Activated T-cell treated with anti-CD3 and anti-CD28 coated beads for 1 hour (primary cell): Measurements from ENCODE around the gene LYPD5.
"Not testable (repeated sequence)": the region's sequence is repeated elsewhere in the genome, so short reads cannot be mapped to it uniquely, and the experiment has no call there.

ENCODE experiments used
- DNase-seq: peaks from one replicate; pipeline ENCODE4 v3.0.0-alpha.2; 2020; ENCODE audit warnings: low read depth

LYPD5 gene

DNA sequence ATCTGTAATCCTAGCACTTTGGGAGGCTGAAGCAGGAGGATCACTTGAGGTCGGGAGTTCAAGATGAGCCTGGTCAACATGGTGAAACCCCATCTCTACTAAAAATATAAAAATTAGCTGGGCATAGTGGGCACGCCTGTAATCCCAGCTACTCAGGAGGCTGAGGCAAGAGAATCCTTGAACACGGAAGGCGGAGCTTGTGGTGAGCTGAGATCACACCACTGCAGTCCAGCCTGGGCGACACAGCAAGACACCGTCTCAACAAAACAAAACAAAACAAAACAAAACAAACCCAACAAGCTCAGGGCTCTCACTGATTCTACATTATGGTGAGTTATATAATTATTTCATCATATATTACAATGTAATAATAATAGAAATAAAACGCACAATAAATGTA is 4.2 kb upstream of the LYPD5 start:
- DNase-seq = not testable (repeated sequence)

DNA sequence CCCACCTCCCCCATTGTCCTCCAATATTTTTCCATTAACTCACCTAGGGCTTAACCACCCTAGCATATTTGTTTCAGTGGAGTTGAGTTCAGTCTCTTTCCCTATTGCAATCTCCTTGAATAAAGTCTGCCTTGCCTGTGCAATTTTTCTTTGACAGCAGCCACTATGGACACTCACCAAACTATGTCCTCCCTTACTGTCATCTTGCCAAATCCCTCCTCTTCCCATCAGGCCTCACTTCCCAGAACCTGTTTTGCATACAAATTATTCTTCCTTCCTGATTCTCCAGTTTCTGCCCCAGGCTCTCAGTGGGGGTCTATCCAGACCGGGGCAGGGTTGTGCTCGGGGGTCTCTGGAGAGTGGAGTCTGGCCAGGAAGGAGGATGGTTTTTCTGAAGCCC is 2.2 kb upstream of the LYPD5 start:
- DNase-seq = no peak

DNA sequence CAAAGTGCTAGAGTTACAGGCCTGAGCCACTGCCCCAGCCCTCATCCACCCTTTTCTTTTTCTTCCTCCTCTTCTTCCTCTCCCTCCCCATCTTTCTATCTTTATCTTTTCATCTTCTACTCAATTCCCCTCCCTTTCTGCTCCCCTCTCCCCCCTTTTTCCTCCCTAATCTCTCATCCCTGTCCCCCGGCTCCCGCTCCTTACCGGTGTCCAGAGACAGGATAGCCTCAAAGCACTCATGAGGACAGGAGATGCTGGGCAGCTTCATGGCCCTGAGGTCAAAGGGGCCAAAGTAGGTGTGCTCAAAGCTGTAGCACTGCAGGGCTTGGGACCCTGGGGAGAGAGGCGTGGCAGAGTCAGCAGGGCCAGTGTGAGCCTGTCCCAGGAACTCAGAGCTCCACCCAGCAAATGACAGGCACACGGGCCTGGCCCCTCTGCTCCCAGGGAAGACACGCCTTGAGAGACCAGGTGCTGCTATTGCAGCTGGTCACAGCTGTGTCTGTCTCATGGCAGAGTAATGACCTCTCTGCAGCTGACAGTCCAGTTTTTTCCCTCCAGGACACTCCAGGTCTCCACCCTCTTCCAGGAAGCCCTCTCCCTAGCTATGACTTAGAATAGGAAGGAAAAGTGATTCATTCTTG is 2.6 kb downstream of the LYPD5 start:
- no peak for DNase-seq

DNA sequence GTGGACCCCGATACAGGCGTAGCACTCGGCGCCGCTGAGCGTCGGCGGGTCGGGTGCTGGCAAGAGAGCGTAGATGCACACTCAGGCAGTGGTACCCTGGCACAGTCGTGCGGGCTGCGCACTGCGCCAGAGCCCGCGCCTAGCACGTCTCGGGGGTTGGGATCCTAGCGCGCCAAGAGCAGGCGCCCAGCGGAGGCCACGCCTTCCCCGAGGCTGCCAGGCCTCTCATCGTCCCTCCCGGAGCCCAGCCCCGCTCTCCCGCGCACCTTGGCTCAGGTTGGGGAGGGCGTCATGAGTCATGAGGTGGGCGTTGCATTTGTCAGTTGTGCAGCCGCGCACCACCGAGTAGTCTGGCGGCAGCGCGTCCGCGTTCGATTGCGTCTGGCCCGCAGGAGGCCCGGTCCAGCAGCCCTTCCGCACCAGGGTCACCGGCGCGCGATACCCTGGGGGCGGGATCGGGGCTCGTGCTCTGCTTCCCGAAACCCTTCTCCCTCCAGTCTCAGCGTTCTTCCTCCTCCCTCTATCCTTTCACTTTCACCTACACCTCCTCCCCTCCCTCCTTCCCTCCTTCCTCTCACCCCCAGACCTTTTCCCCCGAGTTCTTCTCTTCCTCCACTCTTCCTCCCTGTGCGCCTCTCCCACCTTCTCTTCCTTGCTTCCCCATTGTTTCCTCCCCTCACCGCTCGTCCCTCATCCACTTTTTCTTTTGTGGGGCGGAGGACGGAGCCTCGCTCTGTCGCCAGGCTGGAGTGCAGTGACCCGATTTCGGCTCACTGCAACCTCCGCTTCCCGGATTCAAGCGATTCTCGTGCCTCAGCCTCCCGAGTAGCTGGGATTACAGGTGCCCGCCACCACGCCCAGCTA is 3.5 kb downstream of the LYPD5 start:
- DNase-seq = peak; percentile 45

DNA sequence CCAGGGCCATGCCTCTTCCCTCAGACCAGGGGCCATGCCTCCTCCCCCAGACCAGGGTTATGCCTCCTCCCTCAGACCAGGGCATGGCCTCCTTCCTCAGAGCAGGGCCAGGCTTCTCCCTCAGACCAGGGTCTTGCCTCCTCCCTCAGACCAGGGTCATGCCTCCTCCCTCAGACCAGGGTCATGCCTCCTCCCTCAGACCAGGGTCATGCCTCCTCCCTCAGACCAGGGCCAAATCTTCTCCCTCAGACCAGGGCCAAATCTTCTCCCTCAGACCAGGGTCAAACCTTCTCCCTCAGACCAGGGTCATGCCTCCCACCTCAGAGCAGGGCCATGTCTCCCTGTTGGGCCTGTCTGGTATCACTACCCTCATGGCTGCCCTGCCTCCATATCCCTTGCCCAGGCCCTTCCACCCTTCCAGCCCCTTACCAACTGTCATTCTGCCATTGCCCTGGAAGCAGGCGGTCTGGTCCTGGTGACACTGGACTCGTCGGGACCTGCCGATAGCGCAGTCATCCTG is 4.2 kb downstream of the LYPD5 start:
- DNase-seq = no peak

DNA sequence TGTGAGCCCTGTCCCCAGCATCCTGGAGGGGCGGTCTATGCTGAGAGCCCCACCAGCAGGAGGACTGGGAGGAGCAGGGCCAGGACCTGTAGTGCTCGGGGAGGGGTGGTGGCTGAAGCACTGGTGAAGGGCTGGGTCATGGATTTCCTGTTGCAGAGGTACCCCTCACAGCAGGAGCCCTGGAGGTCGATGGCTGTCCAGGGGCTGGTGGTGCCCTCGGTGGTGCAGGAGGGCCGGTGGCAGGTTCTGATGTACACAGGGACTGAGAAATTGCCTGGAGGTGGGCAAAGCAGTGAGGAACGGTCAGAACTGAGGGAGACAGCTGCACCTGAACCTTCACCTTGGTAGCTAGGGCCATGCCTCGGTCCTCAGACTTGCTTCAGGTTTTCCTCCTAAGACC is 4.7 kb downstream of the LYPD5 start:
- no peak for DNase-seq

DNA sequence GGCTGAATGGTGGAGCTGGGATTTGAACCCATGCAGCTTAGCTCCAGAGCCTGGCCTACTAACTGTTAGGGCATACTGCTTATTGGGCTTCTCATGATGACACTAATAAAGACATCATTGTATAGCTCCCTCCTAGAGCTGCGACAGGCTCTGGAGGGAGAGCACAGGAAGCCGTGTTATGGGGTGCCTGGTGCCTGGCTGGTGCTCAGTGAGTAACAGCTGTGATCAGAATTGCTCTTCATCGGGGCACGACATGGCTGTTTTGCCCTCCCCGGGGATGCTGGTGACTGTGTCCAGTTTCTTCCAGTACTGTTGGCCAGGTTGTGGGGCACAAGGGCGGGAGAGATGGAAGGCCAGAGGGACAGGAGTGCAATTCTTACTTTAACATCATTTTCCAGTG is 5.1 kb downstream of the LYPD5 start:
- no peak for DNase-seq

DNA sequence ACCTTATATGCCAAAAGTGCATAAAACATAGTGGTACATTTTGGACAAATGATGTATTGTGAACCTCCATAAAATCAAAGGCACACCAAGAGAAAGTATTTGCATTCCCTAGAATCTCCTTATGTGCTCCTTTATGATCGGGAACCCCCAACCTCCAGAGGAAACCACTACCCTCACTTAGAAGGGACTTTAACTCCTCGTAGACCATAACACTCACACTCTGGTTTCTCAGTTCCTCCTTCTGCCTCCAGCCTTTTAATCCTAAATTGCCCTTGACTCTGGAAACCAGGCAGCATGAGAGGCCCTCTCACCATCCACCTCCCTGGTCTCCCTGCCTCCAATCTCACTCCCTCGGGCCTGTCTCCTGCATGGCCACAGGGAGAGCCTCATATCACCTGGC is 11.7 kb downstream of the LYPD5 start:
- no peak for DNase-seq

DNA sequence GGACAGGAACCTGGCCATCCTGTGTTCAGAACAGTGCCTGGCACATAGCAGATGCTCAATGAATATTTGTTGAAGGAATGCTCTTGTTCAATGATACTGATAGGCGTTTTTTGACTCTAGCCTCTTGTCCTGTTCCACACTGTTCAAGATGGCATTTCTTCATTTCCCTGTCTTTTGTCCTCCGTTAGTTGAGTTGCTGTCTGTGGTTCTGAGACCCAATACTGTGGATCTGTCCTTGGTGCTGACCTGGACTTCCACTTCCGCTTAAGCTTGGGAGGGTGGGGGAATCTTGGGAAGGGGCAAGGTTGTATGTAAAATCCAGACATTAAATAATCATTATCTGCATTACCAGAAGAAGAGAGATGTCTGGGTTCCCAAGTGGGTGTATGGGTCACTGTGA is 13.2 kb downstream of the LYPD5 start:
- no peak for DNase-seq

DNA sequence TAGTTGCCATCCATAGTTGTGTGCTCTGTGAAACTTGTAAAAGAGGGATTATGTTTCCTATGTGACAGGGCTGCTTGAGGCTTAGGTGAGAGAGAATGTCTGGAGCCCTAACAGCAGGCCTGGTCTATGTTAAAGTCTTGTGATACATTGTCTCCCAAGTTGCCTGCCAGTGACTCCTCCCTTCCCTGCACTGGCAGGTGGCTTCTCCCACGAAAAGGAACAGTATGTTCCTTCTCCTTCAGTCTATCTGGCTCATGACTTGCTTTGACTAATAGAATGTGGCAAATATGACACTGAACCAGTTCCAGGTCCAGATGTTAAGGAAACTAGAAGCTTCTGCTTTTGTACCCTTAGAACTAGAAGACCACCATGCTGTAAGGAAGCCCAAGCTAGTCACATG is 15.6 kb downstream of the LYPD5 start:
- DNase-seq = no peak

DNA sequence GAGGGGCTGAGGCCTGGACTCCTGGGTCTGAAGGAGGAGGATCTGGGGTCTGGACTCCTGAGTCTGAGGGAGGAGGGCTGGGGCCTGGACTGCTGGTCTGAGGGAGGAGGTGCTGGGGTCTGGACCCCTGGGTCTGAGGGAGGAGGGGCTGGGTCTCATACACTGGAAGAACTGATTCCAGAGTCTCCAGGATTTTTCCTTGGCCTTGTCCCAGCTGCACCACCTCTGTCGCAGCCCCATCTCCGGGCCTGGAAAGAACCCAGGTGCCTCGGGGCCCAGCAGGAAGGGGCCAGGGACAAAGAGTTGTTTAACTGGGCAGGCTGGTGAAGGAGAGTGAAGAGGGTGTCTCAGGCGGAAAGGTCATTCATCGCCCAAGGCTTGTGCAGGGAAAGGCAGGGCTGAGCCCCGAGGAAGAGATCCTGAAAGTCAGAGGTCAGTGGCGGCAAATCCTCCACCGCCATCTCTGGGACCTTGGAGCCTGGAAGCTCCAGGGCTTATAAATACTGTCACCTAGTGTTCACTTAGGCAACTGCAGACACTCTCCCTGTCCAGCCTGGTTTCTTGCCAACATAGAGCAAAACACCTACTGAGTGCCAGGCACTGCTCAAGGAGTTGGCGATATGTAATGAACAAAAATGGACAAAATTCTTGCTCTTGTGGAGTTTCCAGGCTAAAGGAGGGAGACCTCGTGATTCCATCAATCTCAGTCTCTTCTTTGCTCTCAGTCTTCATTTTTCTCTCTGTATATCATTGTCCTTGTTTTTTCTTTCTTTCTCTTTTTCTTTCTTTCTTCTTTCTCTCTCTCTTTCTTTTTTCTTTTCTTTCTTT is 17.1 kb downstream of the LYPD5 start:
- no peak for DNase-seq

DNA sequence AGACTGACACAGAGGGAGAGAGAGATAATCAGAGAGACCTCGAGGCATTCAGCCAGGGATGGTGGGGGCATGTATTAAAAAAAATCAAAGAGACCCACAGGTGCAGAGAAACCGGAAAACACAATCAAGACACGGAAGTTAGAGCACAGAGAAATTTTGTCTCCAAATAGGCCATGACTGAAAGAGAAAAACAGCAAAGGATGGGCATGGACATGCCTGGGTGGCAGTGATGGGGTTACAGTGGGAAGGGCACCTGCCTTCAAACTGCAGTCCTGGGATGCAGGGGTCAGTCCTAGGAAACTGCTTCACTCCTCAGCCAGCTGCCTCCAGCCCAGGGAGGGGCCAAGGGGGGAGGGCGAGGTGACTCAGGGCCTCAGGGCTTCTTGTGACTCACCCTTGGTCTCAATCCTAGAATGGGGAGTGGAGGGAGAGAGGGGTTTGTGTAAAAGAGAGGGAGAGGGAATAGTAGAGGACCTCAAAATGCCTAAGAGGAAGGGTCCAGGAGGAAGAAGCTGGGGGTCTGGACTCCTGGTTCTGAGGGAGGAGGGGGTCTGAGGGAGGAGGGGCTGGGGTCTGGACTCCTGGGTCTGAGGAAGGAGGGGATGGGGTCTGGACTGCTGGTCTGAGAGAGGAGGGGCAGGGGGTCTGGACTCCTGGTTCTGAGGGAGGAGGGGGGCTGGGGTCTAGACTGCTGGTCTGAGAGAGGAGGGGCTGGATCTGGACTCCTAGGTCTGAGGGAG is 17.8 kb downstream of the LYPD5 start:
- DNase-seq = peak; percentile 55

DNA sequence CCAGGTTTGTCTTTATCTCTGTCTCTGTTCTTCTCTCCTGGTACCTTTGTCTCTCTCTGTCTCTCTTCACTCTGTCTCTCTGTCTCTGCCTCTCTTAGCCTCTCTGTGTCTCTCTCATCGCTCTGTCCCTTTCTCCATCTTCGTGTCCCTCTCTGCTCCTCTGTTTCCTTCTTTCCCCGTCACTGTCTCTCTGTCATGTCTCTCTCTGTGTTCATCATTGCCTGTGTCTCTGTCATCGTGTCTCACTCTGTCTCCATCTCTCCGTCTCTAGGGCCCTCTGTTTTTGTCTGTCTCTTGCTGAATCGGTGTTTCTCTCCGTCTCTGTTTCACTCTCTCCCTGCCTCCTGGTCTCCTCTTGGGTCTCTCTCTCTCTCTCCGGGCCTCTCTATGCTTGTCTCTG is 18.6 kb downstream of the LYPD5 start:
- no peak for DNase-seq

DNA sequence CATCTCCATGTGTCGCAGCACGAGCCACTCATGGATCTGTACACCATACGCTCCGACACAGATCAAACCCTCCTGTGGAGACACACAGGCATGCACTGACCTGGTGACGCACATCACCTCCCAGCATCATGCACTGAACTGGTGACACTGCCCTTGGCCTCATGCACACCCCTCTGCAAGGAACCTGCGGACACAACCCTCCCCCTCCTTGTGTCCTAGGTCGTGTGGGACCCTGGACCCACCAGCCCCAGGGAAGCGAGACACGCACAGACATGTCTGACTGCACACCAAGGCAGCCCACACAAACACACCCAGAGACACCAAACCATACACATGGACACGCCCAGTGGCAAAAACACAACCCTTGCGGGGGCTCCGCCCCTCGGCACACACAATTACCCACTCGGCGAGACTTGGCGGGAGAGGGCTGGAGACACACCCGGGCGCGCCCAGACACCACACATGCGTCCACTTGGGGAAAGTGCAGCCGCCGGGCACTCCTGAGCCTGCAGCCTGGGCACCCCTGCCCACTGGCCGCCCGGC is 19.5 kb downstream of the LYPD5 start:
- DNase-seq = no peak

DNA sequence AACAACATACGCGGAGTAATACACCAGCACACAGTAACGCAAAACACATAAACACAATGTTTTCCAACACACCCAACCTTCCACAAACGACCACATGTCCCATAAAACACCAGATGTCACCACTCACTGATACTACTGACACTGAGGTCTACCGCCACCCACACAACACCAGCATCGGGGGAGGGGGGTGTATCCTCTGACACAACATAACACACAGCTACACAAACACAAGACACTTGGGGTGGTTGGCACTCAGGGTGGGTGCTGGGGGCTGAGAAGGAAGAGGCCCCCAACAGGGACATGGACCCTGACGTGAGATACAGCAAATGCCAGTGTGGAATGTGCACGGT is 20.0 kb downstream of the LYPD5 start:
- DNase-seq = no peak

DNA sequence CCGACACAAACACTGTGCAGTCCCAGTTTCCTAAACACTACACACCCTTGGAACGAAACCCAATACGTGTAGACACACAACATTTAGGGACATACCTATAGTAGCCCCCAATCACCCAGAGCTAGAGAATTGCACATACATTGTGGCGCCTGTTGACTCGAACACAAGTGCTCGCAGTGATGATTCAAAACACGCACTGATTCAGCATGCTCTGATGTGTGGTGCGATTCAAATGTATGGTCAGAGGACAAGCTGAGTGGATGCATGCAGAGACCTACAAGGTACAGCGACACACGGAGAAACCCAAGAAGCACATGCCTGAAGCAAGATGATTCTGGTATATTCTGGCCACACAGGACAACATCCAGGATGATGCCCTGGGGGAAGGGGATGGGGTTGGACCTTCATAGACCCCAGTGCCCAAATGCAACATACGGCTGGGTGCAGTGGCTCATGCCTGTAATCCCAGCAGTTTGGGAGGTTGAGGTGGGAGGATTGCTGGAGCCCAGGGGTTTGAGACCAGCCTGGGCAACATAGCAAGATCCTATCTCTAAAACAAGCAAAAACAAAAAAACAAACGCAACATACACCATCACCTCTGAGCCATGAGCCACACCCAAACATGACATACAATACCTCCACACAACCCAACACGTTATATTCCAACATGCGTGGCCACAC is 20.5 kb downstream of the LYPD5 start:
- DNase-seq = no peak

DNA sequence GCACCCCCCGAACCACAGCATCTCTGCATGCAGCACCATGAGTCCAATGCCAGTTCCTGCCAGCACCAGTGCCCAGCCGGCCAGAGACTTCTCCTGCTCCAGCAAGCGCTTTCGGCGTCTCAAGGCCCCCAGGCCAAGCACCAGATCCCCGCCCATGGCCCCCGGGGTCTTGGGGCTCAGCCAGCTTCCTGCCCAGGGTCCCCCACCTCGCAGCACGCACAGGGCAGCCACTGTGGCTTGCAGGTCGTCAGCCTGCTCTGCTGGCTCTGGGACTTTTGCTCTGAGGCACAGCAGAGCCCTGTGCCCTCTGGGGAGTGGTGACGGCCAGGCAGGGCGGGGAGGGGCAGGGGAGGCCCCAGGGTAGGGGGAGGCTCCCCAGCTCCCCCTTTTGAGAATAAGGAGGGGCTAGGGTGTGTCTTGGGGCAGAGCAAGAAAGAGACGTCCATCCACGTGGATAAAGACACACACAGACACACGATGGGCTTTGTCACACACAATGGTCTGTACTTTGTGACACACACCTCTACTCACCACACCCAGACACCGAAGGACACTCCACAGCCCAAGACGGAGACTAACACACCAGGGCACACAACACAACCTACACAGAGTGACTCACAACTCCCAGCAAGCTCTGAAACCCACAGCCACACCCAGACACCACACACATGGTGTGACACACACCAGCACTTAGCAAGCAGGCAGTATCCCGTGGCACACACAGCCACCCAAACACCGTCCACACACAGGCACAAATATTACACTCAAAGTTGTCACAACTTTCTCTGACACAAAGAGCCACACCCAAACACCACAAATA is 21.3 kb downstream of the LYPD5 start, which contains the start of gene KCNN4:
Gene KCNN4 (minus strand): TSS at position 268 of the 820 bp plus-strand sequence. CDS start 112 bp downstream, at position 156.
- peak; percentile 44 for DNase-seq

DNA sequence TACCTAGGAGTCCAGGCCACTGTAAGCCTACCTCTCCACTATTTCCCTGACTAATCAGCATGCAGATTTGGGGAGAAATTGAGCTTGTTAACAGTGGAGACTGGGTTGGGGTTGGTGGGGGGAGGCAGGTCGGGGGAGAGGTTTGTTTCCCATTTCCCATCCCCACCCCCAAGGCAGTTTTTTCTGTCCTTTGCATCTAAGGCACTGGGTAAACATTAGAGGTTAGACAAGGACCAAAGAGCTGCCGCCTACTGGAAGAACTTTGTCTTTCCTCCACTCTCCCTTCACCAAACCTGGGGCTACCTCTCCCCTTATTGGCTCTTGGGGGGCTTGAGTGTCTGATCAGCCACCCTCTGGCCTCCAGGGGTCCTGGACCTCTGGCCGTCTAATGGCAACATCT is 22.4 kb downstream of the LYPD5 start:
- DNase-seq = no peak

DNA sequence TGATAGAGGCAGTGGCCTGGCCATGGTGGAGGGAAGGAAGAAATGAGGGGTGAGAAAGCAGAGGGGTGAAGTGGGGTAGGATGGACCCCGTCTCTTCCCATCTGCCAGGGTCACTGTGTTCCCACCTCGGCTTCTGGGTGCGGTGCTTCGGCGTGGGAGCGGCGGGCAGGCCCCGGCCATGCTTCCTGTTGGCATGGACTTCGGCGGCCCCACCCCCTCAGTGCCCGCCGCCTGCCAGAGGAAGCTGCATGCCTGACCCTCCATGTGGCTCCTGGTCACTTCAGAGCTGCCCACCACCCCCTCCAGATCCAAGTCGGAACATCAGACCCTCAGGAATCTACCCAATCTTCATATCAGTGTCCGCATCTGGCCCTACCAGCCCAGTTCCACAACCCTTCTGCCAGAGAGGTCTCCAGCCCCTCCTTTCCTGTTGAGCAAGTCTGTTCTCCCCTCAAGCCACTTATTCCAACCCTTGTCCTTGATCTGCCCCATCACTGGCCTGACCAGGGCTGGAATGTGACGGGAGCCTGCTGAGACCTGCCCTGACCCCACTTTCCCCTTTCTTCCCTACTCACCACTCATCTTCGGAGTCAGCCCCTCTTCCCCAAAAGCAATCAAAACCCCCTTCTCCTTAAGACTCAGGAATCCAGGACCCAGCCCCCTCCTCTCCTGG is 23.0 kb downstream of the LYPD5 start:
- DNase-seq = no peak

DNA sequence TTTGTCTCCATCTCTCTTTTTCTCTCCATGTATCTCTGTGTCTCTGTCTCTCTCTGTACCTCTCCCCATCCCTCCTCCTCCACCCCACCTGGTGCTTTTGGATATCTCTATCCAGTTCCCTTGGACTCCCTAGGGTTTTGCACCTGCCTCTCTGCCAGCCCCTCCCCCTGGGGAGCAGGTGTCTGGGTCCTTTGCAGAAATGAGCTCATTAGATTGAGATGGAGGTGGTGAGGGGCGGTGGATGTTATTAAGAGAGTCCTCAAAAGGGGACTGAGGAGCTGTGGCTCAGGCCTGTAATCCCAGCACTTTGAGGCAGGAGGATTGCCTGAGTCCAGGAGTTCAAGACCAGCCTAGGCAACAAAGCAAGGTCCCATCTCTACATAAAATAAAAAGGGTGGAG is 23.6 kb downstream of the LYPD5 start:
- DNase-seq = no peak
